Measurements from ENCODE around the gene GREB1.

GREB1 gene

DNA sequence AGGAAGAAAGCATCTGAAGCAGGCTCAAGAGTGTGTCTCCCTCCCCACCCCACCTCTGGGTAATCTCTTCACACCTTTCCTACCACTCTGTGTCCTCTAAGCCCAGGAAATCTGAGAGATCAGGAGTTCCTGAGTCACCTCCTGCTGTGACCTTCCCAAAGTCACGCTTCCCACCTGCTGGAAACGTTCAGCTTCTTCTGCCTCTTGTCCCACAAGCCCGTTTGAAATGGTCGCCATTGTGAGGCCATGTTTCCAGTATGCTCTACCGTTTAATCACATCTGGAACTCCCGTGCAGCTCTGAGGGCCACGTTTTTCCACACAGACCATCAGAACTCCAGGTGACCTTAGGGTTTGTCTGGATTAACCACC is 25.9 kb downstream of the GREB1 start:
- no peak for DNase-seq (ENCODE audit: low spot score)

DNA sequence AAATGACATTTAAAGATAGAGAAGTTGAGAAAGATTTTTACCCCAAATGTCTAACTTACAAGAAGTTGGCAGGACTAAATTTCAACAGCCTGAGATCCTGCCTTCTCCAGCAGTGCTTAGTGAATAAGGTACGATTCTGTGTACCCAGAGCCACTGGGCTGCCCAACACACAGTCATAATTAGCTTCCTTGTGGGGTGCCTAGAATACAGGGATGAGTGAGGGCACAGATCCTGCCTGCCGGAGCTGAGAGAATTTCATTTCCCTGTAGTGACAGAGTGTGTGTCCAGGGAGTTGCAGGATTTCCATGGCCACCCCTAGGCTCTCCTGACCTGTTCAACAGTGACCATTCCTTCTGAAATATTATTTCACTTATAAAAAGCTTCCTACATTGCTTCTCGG is 27.0 kb downstream of the GREB1 start:
- DNase-seq (ENCODE audit: low spot score) = no peak

DNA sequence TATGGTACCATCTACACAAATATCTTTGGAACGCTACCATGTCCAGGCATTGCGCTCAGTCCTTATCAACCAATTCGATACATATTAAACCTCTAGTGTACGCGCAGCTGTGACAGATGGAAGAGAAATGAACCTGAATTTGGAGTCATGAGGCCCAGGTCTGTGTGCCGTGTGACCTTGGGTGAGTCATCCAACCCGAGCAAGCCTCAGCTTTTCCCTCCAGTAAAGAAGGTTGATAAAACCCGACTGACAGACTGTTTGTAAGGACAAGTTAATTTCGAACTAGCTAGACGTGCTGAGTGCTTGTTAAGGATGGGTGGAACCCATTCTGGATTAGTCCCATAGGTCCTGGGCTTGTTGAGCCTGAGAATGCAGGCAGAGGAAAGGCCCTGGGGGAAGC is 28.2 kb downstream of the GREB1 start:
- no peak for DNase-seq (ENCODE audit: low spot score)

DNA sequence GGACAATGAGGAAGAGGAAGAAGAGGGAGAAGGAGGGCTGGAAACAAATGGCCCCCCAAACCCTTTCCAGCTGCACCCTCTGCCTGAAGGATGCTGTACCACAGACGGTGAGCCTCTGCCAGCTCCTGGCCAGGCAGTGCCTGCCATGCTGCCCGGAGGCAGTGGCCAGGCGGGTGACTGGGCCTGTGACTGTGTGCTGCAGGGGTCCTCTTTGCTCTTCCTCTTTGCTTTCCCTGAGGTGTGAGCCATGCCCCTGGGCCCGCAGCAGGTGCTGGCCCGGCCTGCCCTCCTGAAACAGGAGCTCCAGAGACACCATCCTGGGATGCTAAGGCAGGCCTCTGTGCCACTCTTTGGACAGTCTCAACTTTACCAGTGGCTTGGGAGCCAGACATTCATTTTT is 28.6 kb downstream of the GREB1 start:
- no peak for DNase-seq (ENCODE audit: low spot score)

DNA sequence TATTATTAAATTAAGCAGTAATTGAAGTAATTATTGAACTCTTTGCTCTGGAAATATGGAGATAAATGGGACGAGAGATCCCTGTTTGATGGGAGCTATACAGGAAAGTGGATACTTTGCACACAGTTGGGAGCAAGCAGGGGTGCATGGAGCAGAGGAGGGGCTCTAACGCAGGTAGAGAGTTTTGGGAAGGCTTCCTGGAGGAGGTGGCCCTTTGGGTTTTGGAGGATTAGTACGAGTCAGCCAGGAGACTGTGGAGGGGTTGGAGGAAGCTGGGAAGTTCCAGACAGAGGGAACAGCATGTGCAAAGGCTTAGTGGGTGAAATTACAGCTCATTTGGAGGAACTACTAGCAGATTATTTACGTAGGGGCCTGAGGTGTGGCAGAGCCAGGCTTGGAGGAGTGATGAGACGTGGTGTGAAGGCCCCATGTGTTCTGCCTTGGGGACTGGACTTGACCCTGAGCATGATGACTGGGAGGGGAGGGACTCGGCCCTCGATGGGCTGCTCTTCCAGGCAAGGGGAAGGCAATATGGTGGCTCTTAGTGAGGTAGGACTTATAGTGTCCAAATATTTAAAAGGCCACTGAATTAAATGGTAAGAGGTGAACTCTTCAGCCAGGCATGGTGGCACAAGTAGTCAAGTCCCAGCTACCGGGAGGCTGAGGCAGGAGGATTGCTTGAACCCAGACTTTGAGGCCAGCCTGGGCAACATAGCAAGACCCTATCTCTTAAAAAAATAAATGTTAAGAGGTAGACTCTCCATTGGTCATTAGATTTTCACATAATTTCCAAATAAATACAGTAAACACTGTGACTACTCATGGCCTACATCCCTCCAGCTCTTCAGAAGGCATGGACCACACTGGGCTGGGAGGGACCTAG is 30.2 kb downstream of the GREB1 start:
- no peak for DNase-seq (ENCODE audit: low spot score)

DNA sequence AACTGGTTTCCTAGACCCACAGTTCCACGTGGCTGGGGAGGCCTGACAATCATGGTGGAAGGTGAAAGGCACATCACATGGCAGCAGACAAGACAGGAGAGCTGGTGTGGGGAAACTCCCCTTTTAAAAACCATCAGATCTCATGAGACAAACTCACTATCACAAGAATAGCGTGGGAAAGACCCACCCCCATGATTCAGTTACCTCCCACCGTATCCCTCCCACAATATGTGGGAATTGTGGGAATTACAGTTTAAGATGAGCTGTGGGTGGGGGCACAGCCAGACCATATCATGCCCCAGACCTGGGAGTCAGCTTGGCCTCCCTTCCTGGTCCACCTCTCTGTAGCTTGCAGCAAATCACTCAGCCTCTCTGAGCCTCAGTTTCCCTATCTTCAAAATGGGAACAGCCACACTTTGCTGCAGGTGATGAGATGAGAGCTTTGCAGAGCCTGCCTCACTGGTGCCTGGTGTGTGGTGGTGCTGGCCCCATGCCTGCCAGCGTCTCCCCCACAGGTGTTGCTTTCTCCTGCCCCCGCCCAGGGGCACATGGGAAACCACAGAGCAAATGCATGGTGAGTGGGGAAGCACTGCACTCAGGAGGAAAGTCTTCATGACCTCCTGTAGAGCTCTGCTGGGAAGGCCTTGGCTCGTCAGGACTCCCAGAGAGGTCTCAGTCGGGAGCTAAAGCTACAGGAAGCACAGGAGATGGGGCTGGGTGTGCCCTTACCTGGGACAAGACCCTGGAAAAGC is 31.1 kb downstream of the GREB1 start:
- DNase-seq (ENCODE audit: low spot score) = no peak

DNA sequence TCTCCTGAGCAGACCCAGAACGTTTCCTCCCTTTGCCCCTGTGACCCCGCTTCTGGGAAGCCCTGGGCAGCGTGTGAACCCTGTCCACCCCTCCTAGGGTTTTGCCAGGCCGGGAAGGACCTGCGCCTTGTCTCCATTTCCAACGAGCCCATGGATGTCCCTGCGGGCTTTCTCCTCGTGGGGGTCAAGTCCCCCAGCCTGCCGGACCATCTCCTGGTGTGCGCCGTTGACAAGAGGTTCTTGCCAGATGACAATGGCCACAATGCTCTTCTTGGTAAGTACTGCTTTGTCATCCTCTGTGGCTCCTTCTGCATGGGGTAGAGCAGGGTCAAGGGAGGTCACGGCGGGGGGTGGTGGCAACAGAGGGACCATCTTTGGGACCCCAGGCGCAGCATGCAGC is 32.5 kb downstream of the GREB1 start:
- no peak for DNase-seq (ENCODE audit: low spot score)

DNA sequence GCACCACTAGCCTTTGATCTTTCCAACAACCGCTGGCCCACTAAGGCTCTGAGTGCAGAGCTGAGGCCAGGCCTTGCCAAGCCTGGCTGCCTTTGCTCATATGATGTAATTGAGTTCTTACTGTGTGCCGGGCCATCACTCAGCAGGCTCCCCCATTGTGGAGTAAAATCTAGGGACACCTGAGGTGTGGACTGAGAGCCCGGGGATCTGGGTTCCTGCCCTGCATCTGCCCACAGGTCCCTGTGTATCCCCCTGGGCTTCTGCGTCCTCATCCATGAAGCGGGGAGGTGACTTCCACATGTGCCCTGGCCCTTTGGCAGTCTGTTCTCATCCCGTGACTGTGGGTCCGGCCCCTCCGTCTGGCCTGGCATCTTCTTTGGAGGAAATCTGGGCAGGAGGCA is 33.8 kb downstream of the GREB1 start:
- DNase-seq (ENCODE audit: low spot score) = no peak

DNA sequence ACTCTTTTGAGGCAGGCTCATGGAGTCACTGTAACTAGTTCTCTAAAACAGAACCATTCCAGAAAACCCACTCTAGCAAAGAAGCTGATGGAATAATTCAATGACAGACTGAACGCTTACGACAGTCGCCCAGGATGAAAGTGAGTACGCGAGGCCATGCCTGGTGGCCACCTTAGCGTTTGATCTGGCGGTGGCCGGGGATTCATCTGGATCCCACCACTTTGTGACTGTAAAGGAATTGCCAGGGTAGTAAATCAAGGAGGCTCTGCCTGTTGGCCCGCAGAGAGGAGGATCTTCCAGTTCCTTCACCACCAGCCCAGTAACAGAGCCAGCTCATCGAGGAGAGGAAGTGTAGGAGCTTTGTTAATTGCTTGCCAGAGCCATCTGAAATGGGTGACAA is 34.6 kb downstream of the GREB1 start:
- no peak for DNase-seq (ENCODE audit: low spot score)

DNA sequence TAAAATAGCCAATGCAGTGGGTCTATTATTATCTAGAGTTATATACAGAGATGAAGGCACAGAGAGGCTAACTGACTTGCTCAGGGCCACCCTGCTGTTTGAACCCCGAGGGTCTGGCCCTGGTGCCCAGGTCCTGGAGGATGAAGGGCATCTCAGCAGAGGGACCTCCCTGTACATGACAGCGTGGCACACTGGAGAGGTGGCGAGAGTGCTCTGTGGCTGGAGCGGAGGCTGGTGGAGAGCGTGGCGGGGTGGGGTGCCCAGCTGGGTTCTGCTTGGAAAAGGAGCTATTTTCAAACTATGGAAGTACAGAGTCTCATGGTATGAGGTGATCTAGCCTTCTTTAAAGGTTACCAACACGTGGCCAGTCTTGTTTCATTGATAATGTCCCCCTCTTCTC is 35.8 kb downstream of the GREB1 start:
- DNase-seq (ENCODE audit: low spot score) = no peak

DNA sequence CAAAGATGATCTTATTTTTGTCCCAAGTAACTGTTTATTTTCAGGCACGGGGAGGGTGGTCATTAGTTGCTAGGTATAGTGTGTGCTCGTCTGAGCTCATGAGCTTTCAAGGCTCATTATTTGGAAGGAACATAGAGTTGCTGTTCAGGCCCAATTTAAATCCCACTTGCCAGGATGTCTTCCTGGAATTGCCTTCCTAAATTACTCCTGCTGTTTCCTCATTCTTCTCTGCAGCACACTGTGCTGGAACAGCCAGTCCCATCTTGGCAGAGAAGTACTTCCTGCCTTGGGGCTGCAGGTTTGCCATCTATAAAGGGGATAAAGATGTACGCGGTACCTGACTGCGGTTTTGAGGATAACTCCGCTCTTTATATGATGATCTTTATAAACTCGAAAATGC is 37.3 kb downstream of the GREB1 start:
- DNase-seq (ENCODE audit: low spot score) = no peak

DNA sequence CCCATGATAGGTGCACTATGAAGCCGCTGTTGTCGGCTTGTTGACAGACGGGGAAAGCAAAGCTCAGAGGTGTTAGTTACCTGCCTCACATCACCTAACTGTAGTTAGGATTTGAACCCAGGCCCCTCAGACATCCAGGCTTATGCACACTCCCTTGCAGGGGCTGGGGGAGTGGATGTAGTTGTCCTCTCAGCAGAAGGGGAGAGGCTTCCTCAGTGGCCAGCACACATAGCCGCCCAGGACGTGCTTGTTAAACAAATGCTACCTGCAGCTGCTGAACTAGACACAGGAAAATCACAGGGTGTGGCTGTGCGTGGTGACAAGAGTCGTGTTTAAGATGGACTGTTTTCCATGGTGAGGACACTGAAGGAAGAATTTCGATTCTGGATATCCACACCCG is 39.2 kb downstream of the GREB1 start:
- no peak for DNase-seq (ENCODE audit: low spot score)

DNA sequence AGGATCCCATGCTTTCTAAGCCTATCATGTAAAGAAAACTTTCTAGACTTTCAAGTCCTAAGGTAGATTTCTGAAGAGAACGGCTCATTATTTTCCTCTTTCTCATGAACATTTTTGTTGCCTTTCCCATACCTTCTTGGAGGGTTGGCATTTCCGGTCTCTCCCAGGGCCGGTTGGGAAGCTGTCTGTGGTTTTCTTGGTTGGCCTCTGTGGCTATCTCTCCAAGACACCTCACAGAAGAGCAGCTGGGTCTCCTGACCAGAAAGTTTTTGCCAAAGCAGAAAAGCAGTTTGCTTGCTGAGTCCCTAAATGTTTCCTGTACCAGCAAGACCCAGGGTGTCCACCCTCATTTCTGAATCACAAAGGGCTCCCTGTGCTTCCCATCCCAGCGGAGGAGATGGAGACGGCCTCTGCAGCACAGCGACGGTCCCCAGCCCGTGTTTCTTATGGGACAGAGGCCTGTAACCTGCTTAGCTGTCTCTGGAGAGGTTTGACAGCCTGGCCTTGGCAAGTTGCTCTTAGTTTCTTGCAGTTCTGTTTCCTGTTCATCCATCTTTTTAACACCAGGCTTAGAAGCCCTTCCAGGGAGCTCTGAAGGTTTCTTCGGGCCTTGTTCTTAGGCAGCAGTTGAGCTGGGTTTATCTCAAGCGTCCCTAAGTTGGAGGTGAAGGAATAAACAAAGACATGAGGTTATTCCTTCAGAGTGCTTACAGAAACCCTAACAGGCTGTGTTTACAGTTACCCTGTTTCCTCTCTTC is 39.8 kb downstream of the GREB1 start:
- no peak for DNase-seq (ENCODE audit: low spot score)

DNA sequence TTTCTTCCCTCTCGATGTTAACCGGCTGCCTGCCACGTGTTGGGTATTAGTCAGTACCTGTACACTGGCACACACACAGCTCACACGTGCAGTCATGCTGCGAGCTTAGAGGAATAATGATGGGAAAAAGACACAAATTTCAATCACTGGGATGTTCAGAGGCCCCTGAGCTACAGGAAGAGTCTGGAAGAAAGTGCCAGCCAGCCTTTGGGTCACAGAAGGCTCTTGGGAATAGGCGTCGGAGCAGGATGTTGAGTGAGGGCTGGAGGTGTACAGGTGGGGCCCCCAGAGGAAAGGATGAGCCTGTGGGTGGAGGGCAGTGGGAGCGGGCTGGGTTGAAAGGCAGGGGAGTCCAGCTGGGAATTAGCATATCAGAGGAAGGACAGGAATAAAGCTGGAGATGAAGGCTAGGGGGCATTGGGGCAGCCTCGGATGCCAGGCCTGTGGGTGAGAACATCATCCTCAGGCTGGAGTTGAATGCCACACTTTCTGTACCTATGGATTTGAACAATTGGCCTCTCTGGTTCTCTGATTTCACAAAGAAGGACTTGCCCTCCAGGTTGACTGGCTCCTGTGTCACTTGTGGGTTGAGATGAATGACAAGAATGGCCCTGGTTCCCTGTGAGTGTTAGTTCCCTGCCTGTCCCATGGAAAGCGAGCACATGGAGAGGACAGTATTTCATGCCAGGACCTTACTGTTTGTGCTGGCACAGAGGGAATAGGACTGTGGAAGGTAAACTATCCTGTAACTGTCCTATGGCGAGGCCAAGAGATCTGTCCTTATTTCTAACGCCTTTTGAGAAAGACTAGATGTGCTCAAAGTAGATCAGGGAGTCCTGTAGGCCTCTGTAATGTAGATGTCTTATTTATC is 40.6 kb downstream of the GREB1 start:
- no peak for DNase-seq (ENCODE audit: low spot score)

DNA sequence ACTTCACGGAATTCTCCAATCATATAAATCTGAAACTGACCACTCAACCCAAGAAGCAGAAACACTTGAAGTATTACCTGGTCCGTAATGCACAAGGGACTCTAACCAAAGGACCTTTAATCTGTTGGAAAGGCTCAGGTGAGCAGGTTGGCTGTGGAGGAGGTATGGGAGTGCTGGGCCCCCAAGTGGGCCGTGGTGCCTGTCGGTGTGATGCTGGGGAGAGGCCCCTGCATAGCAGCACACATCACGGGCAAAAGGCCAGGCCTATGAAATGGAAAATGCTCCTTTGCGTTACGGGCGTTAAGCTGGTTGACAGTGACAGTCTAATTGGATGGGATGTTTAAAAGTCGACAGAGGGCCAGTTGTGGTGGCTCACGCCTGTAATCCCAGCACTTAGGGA is 42.6 kb downstream of the GREB1 start:
- DNase-seq (ENCODE audit: low spot score) = no peak

DNA sequence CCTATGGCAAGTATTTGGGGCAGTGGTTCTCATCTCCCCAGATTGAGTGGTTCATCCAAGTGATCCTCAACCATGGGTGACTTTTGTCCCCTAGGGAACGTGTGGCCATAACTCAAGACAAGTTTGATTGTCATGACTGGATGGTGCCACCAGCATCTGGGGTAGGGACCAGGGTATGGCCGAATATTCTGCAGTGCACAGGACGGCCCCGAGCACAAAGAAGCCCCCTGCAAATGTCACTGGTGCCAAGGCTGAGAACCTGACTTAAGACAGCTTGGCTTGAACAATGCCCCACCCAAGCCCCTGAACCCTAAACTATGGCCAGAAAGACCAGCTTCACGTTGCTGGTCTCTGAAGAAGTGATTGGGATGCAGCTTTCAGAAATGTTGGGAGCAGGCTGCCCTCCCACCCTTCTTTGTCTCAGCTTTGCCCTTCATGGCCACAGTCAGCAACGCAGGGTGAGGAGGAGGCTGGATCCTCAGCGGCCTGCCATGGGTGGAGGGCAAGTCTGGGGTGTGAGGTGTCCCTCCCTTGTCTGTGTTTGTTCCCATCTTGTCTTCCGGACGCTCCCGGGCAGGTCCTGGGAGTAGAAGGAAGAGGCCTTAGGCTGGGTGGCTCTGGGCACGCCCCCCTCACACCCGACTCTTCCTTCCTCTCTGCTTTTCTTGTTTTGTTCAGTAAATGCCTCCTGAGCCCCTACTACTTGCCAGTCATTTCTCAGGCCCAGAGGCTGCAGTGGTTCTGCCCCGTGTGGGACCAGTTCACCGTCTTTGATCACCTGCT is 43.4 kb downstream of the GREB1 start:
- no peak for DNase-seq (ENCODE audit: low spot score)

DNA sequence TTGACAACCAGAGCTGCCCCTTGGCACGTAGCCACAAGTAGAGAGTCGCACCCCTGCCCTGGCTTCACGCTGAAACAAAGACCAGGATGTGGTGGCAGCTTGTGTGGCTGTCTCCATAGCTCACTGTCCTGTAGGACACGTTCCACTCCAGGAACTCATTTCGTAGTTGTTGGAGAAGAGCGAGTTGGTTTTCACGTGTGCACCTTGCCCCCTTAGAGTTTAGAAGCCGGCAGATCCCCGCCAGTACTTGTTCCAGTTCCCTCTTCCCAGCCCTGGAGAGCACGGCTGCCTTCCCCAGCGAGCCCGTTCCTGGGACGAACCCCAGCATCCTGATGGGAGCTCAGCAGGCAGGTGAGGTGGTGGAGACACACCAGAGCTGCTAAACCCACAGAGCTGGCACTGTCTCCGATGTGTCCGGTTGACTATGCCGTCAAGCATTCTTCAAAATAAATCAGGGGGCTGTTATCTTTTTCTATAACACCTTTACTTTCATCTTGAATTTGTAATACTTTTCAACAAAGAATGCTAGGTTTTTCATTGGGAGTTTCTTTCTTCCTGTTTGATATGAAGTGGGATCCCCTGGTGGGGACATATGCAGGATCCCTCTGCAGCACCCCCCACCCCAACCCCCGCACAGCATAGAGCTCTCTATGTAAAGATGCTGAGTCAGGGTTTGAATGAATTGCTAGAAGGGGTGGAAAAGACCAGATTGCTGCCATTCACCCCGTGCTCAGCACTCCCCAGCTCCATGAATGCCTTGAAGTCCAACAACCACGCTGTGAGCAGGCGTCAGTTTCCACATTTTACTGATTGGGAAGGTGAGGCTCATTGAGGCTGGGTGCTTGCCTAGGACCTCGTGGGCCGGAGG is 44.5 kb downstream of the GREB1 start:
- DNase-seq (ENCODE audit: low spot score) = no peak

DNA sequence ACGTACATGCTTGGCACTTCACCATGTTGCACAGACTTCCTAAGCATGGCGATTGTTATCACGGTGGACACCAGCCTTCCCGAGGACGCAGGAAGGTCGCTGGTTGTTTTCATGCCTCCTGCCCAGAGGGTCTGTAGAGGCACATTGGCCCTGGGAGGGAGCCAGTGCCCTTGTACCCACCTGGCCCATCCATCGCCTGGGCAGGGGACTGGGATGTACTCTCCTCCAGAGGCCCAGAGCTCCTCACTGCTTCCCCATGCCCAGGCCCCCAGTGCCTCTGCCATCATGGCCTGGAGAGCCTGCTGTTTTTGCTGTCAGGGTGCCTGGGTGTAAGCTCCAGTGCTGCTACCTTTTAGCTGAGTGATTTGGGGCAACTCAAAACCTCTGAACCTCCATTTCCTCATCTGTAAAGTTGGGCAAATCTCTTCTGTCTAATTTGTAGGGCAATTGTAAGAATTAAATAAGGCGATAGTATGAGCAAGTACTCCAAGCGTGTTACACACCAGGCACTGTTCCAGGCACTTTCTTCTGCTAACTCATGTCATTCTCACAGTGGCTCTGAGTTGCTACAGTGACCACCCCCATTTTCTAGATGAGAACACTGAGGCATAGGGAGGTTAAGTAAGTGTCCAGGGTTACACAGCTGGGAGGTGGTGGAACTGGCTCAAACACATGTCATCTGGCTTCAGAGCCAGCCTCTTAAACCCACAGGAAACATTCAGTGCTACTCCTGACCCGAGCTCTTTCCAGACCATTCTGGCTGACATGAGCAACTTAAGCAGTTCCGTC is 45.3 kb downstream of the GREB1 start:
- no peak for DNase-seq (ENCODE audit: low spot score)

Data from putamen (tissue), 1 donor.